Activated CD4-positive, CD25-positive, alpha-beta regulatory T cell treated with anti-CD3 and anti-CD28 coated beads, Interleukin-2, amount 50 U/mL, for 24 hours (primary cell): Measurements from ENCODE around the gene EIPR1.

Experiments
- ATAC-seq, 2 donors: fragments of 150-1000 bp; cut with Tn5 transposase; one replicate each; pipeline ENCODE4 v1.10.0; 2021; ENCODE audit warnings: mild to moderate bottlenecking in 1 of 2, moderate library complexity in 1 of 2

The EIPR1 gene

GRCh38 chr2:3143602-3144001, 234.0 kb downstream of the EIPR1 start:
- no peak for ATAC-seq

GRCh38 chr2:3142961-3143571, 234.6 kb downstream of the EIPR1 start:
- no peak for ATAC-seq

GRCh38 chr2:3142210-3142609, 235.4 kb downstream of the EIPR1 start:
- no peak for ATAC-seq

GRCh38 chr2:3141696-3142095, 235.9 kb downstream of the EIPR1 start:
- no peak for ATAC-seq

GRCh38 chr2:3139906-3140305, 237.7 kb downstream of the EIPR1 start:
- no peak for ATAC-seq
